DND-41 (cell line): ENCODE results near the gene C19orf67.

Experiments
- EZH2 ChIP-seq: IDR thresholded peaks from 3 replicates; pipeline ENCODE4 v1.6.1; 2012; ENCODE audit warnings: borderline replicate concordance, low read depth, mild to moderate bottlenecking, moderate library complexity, low read length, inconsistent platforms; ENCODE audit not compliant: severe bottlenecking
- TF ChIP-seq, protein P1 (sequence below): IDR thresholded peaks from 2 replicates; pipeline ENCODE4 v1.5.1; 2012; ENCODE audit warnings: borderline replicate concordance, low read length, moderate library complexity, mild to moderate bottlenecking; ENCODE audit not compliant: poor library complexity, severe bottlenecking; ENCODE audit errors: extremely low read depth

DNA sequence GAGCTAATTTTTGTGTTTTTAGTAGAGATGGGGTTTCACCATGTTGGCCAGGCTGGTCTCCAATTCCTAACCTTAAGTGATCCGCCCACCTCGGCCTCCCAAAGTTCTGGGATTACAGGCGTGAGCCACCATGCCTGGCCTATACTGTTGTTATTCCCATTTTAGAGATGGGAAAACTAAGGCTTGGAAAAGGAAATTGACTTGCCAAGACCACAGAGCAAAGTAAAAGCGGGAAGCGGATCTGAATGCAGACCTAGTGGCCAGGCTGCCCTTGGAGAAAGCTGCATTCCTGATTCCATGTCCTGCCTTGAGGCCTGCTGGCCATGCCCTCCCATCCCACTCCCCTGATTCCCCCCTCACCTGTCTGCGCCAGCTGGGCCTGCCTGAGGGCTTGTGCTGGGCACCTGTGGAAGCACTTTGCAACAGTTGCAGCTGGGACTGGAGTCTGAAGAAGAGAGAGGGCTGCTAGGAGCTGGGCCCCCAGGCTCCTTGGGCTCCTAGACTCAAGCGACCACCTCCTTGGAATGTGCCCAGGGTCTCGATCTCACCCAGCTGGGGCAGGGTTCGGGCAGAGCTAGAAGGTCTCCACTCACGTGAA is 29.4 kb downstream of the C19orf67 start:
- TF ChIP-seq, protein P1, sequence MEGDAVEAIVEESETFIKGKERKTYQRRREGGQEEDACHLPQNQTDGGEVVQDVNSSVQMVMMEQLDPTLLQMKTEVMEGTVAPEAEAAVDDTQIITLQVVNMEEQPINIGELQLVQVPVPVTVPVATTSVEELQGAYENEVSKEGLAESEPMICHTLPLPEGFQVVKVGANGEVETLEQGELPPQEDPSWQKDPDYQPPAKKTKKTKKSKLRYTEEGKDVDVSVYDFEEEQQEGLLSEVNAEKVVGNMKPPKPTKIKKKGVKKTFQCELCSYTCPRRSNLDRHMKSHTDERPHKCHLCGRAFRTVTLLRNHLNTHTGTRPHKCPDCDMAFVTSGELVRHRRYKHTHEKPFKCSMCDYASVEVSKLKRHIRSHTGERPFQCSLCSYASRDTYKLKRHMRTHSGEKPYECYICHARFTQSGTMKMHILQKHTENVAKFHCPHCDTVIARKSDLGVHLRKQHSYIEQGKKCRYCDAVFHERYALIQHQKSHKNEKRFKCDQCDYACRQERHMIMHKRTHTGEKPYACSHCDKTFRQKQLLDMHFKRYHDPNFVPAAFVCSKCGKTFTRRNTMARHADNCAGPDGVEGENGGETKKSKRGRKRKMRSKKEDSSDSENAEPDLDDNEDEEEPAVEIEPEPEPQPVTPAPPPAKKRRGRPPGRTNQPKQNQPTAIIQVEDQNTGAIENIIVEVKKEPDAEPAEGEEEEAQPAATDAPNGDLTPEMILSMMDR = no peak
- no peak for TF ChIP-seq EZH2
